Occipital lobe (tissue), 2 donors: Measurements from ENCODE around the gene C11orf65. TPM values are rescaled to one million over a fixed set of nuclear protein-coding genes. Genes with fewer than 3 reads are reported as not detected.
"Not testable (repeated sequence)": the region's sequence is repeated elsewhere in the genome, so short reads cannot be mapped to it uniquely, and the experiment has no call there.

ENCODE experiments used
- DNase-seq: peaks from one replicate; lab custom pipeline; 2025; lab: John Stamatoyannopoulos, UW
- total RNA-seq: library from RNA; depleted of rRNA; stranded (reverse); fragments of >200 nt; gene quantifications from one replicate; pipeline ENCODE4 v1.2.3, GENCODE V29; 2014

The C11orf65 gene
- total RNA-seq, 1 donor from 2014 or later = 0.62 TPM

- DNase-seq = no peak
Measured at GRCh38 chr11:108474664-108475463, 7.5 kb upstream of the C11orf65 start.

GRCh38 chr11:108472681-108473080, 5.4 kb upstream of the C11orf65 start:
- no peak for DNase-seq

- DNase-seq = no peak
Measured at GRCh38 chr11:108468478-108468864, 1.1 kb upstream of the C11orf65 start.

GRCh38 chr11:108466405-108466804, 924 bp downstream of the C11orf65 start:
- DNase-seq = no peak

- DNase-seq = no peak
Measured at GRCh38 chr11:108453207-108453835, 14.0 kb downstream of the C11orf65 start.

GRCh38 chr11:108441445-108441844, 25.9 kb downstream of the C11orf65 start:
- not testable (repeated sequence) for DNase-seq

- no peak for DNase-seq
Measured at GRCh38 chr11:108436594-108436993, 30.7 kb downstream of the C11orf65 start.

GRCh38 chr11:108435066-108435465, 32.3 kb downstream of the C11orf65 start:
- DNase-seq = no peak

GRCh38 chr11:108432783-108433182, 34.5 kb downstream of the C11orf65 start:
- no peak for DNase-seq

- no peak for DNase-seq
Measured at GRCh38 chr11:108431997-108432396, 35.3 kb downstream of the C11orf65 start.

- DNase-seq = no peak
Measured at GRCh38 chr11:108431370-108431769, 36.0 kb downstream of the C11orf65 start.

- DNase-seq = not testable (repeated sequence)
Measured at GRCh38 chr11:108417551-108417950, 49.8 kb downstream of the C11orf65 start.

GRCh38 chr11:108414958-108415357, 52.4 kb downstream of the C11orf65 start:
- DNase-seq = no peak

GRCh38 chr11:108405706-108406105, 61.6 kb downstream of the C11orf65 start:
- DNase-seq = no peak

GRCh38 chr11:108403052-108403451, 64.3 kb downstream of the C11orf65 start:
- DNase-seq = no peak

- no peak for DNase-seq
Measured at GRCh38 chr11:108402241-108402640, 65.1 kb downstream of the C11orf65 start.

- no peak for DNase-seq
Measured at GRCh38 chr11:108398439-108398838, 68.9 kb downstream of the C11orf65 start.

- DNase-seq = not testable (repeated sequence)
Measured at GRCh38 chr11:108396672-108397071, 70.7 kb downstream of the C11orf65 start.

- DNase-seq = no peak
Measured at GRCh38 chr11:108394744-108395284, 72.5 kb downstream of the C11orf65 start.

- no peak for DNase-seq
Measured at GRCh38 chr11:108393046-108393445, 74.3 kb downstream of the C11orf65 start.

GRCh38 chr11:108392353-108392752, 75.0 kb downstream of the C11orf65 start:
- no peak for DNase-seq

GRCh38 chr11:108388576-108388975, 78.8 kb downstream of the C11orf65 start:
- no peak for DNase-seq

- not testable (repeated sequence) for DNase-seq
Measured at GRCh38 chr11:108373505-108373904, 93.8 kb downstream of the C11orf65 start.
